ENCODE results near the gene OXSM. TPM values are rescaled to one million over a fixed set of nuclear protein-coding genes. Genes with fewer than 3 reads are reported as not detected.

Gene OXSM
- polyA plus RNA-seq, 1 donor (not counting 4 experiments of a cell fraction or from before 2014, with no cell fraction given): 31.6 TPM

- no peak overlapping the region for H2AFZ ChIP-seq (ENCODE audit: control insufficient read depth, low read length)
- dilution Hi-C loops (cut with MboI; ENCODE audit: extremely low pct_ligation_motif_present, low sequenced_read_pairs): no loop called here
- no peak overlapping the region for H3K4me3 ChIP-seq (ENCODE audit: control insufficient read depth in 2 of 3, extremely low read depth in 1 of 3, insufficient read depth in 2 of 3, low read depth in 1 of 3, low read length in 3 of 3)
- TF ChIP-seq CTCF (optimal IDR thresholded peaks at IDR 0.05 in 1 of 3, IDR thresholded peaks at IDR 0.05 in 1 of 3, conservative IDR thresholded peaks at IDR 0.05 in 1 of 3; ENCODE audit: extremely low read depth in 1 of 3, insufficient read depth in 2 of 3, low read length in 3 of 3) (no peak), EZH2 (IDR thresholded peaks at IDR 0.05; ENCODE audit: low read length) (no peak)
- no peak overlapping the region for H3K27ac ChIP-seq (ENCODE audit: control insufficient read depth, insufficient read depth, low read length)
- no peaks in the 10 kb centered on the region for H3K9me1 ChIP-seq (ENCODE audit: control insufficient read depth, extremely low read depth, insufficient read depth, low read length)
- no peak overlapping the region for H3K4me2 ChIP-seq (ENCODE audit: control insufficient read depth, extremely low read depth, insufficient read depth, low read depth, low read length)
- FAIRE-seq (no peak), DNase-seq (ENCODE audit: low read depth, low spot score) (no peak)
- H3K79me2 ChIP-seq (ENCODE audit: control insufficient read depth, insufficient read depth, low read length): no peaks in the 10 kb centered on the region
- H3K36me3 ChIP-seq (ENCODE audit: control insufficient read depth in 2 of 2, extremely low read depth in 1 of 2, insufficient read depth in 2 of 2, low read length in 2 of 2): no peaks in the 10 kb centered on the region
- no peak overlapping the region for H3K9ac ChIP-seq (ENCODE audit: control insufficient read depth, extremely low read depth, insufficient read depth, low read length)
- no peaks in the 10 kb centered on the region for H3K27me3 ChIP-seq (ENCODE audit: control insufficient read depth, extremely low read depth, insufficient read depth, low read length)
- H3K4me1 ChIP-seq (ENCODE audit: control insufficient read depth, extremely low read depth, insufficient read depth, low read length): no peaks in the 10 kb centered on the region
- no peaks in the 10 kb centered on the region for H4K20me1 ChIP-seq (ENCODE audit: control insufficient read depth, extremely low read depth, insufficient read depth, low read length)
- H3K9me3 ChIP-seq (ENCODE audit: control insufficient read depth, low read depth, low read length): no peaks in the 10 kb centered on the region
These were observed 28.4 kb downstream of the OXSM start for GRCh38 chr3:25818335-25818734.

- dilution Hi-C loops (cut with MboI; ENCODE audit: extremely low pct_ligation_motif_present, low sequenced_read_pairs): no loop called here
- Histone ChIP-seq H3K4me2 (ENCODE audit: control insufficient read depth, extremely low read depth, insufficient read depth, low read depth, low read length) (no peak overlapping the region), H3K36me3 (ENCODE audit: control insufficient read depth in 2 of 2, extremely low read depth in 1 of 2, insufficient read depth in 2 of 2, low read length in 2 of 2) (no peaks in the 10 kb centered on the region), H3K9ac (ENCODE audit: control insufficient read depth, extremely low read depth, insufficient read depth, low read length) (no peak overlapping the region), H3K79me2 (ENCODE audit: control insufficient read depth, insufficient read depth, low read length) (no peaks in the 10 kb centered on the region), H3K4me3 (ENCODE audit: control insufficient read depth in 2 of 3, extremely low read depth in 1 of 3, insufficient read depth in 2 of 3, low read depth in 1 of 3, low read length in 3 of 3) (no peak overlapping the region), H3K9me1 (ENCODE audit: control insufficient read depth, extremely low read depth, insufficient read depth, low read length) (no peaks in the 10 kb centered on the region), H2AFZ (ENCODE audit: control insufficient read depth, low read length) (no peak overlapping the region), H4K20me1 (ENCODE audit: control insufficient read depth, extremely low read depth, insufficient read depth, low read length) (no peaks in the 10 kb centered on the region), H3K9me3 (ENCODE audit: control insufficient read depth, low read depth, low read length) (no peaks in the 10 kb centered on the region), H3K27ac (ENCODE audit: control insufficient read depth, insufficient read depth, low read length) (no peak overlapping the region), H3K4me1 (ENCODE audit: control insufficient read depth, extremely low read depth, insufficient read depth, low read length) (no peaks in the 10 kb centered on the region), H3K27me3 (ENCODE audit: control insufficient read depth, extremely low read depth, insufficient read depth, low read length) (no peaks in the 10 kb centered on the region)
- peak; percentile 11 for DNase-seq (ENCODE audit: low read depth, low spot score)
- TF ChIP-seq CTCF (optimal IDR thresholded peaks at IDR 0.05 in 1 of 3, IDR thresholded peaks at IDR 0.05 in 1 of 3, conservative IDR thresholded peaks at IDR 0.05 in 1 of 3; ENCODE audit: extremely low read depth in 1 of 3, insufficient read depth in 2 of 3, low read length in 3 of 3): no peak
- no peak for TF ChIP-seq EZH2 (IDR thresholded peaks at IDR 0.05; ENCODE audit: low read length)
- FAIRE-seq: no peak
These were observed 30.5 kb downstream of the OXSM start for GRCh38 chr3:25820366-25820765.

Data from keratinocyte (primary cell).